ENCODE measurements around the gene ZFYVE1. TPM values are rescaled to one million over a fixed set of nuclear protein-coding genes. Genes with fewer than 3 reads are reported as not detected.

Gene ZFYVE1
- total and polyA plus RNA-seq, 7 donors = 5.3 to 17.9 (median 17.4) TPM

DNA sequence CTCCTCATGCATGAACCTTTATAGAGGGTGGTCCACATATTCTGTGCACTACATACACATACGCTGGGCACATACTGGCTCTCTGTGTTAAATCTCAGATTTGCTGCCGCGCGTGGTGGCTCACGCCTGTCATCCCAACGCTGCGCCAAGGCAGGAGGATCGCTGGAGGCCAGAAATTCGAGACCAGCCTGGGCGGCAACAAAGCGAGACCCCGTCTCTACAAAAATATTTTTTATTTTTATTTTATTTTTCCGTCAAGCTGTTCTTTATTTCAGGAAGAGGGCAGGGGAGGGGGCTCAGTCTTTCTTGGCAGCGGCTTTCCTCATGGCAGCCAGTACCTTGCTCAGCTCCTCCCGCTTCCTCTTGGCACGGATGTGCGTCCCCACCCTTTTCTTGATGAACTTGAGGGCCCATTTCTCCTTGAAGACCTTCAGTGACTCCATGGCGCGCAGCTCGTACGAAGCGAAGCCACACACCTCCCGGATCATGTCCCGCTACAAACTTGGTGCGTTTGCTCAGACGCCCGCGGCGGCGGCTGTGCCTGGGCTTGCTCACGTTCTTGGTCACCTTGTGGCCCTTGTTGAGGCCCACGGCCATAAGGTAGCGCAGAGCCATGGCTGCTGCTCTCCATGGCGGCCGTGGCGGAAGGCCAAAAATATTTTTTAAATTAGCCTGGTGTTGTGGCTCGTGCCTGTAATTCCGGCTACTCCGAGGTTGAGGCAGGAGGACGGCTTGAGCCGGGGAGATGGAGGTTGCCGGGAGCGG is 97.4 kb downstream of the ZFYVE1 start:
- DNase-seq = no peak
- no peak overlapping the region for H3K4me3 ChIP-seq

DNA sequence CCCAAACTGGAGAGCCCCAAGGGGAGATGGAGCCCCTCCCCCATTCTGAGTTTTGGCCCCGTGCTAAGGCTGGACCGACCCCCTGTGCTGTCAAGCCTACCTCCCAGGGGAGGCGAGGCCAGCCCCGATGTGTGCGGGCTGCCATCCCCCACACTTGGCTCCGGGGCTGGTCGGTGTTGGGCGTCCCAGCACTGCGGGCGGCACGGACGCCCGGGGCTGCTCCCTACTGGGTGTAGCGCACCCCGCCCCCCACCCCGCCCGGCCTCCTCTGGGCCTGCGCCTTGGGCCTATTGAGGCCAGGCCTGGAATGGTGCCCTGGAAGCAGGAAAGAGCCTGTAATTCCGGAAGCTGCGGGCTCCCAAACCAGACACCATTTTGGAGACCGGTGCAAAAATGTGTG is 98.0 kb downstream of the ZFYVE1 start:
- H3K9me3 ChIP-seq = no peaks in the 10 kb centered on the region
- no peaks in the 10 kb centered on the region for H3K4me1 ChIP-seq
- intact Hi-C loops (cut with DNase I) = no loop called here
- WGBS, 3 donors = 85 to 87% (median 86%) methylated on average over 21 of the region's 21 CpGs
- no peak for DNase-seq
- H3K27ac ChIP-seq = no peak overlapping the region
- TF ChIP-seq, protein P1, sequence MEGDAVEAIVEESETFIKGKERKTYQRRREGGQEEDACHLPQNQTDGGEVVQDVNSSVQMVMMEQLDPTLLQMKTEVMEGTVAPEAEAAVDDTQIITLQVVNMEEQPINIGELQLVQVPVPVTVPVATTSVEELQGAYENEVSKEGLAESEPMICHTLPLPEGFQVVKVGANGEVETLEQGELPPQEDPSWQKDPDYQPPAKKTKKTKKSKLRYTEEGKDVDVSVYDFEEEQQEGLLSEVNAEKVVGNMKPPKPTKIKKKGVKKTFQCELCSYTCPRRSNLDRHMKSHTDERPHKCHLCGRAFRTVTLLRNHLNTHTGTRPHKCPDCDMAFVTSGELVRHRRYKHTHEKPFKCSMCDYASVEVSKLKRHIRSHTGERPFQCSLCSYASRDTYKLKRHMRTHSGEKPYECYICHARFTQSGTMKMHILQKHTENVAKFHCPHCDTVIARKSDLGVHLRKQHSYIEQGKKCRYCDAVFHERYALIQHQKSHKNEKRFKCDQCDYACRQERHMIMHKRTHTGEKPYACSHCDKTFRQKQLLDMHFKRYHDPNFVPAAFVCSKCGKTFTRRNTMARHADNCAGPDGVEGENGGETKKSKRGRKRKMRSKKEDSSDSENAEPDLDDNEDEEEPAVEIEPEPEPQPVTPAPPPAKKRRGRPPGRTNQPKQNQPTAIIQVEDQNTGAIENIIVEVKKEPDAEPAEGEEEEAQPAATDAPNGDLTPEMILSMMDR (IDR thresholded peaks at IDR 0.05) = no peak
- no peak overlapping the region for H3K4me3 ChIP-seq
- no peaks in the 10 kb centered on the region for H3K27me3 ChIP-seq (ENCODE audit: insufficient read depth in 3 of 3, low read length in 2 of 3)
- no peaks in the 10 kb centered on the region for H3K36me3 ChIP-seq (ENCODE audit: insufficient read depth in 1 of 2, low read depth in 1 of 2)
- no peak for ATAC-seq

More for the DNA sequence above, 97.4 kb downstream of the ZFYVE1 start:
- Histone ChIP-seq H3K4me1 (no peaks in the 10 kb centered on the region), H3K36me3 (ENCODE audit: insufficient read depth in 1 of 2, low read depth in 1 of 2) (no peaks in the 10 kb centered on the region), H3K9me3 (no peaks in the 10 kb centered on the region), H3K27me3 (ENCODE audit: insufficient read depth in 3 of 3, low read length in 2 of 3) (no peaks in the 10 kb centered on the region), H3K27ac (no peak overlapping the region)
- intact Hi-C loops (cut with DNase I) = no loop called here
- 89 to 95% (median 92%) methylated on average over 43 of the region's 43 CpGs for WGBS, 3 donors
- no peak for ATAC-seq
- TF ChIP-seq, protein P1 (IDR thresholded peaks at IDR 0.05) = no peak

GRCh38 chr14:72926292-72927028 is 100.4 kb downstream of the ZFYVE1 start, which contains the start of gene DCAF4:
DCAF4 (plus strand) TSS chr14:72926464; CDS start chr14:72937979, 11,515 bp downstream.
- no peaks in the 10 kb centered on the region for H3K27me3 ChIP-seq (ENCODE audit: insufficient read depth in 3 of 3, low read length in 2 of 3)
- H3K9me3 ChIP-seq = no peaks in the 10 kb centered on the region
- H3K4me1 ChIP-seq = no peaks in the 10 kb centered on the region
- ATAC-seq = peak; percentile 96 to 97 (median 97)
- peak within 1 kb of the TSS; percentile 85 for H3K27ac ChIP-seq
- H3K4me3 ChIP-seq = peak within 1 kb of the TSS; percentile 95
- no peaks in the 10 kb centered on the region for H3K36me3 ChIP-seq (ENCODE audit: insufficient read depth in 1 of 2, low read depth in 1 of 2)
- intact Hi-C loops (cut with DNase I) = no loop called here
- DNase-seq = peak; percentile 97 to 98
- WGBS, 3 donors = 0 to 1% (median 0%) methylated on average over 44 to 59 of the region's 59 CpGs
- TF ChIP-seq, protein P1 (IDR thresholded peaks at IDR 0.05) = no peak

DNA sequence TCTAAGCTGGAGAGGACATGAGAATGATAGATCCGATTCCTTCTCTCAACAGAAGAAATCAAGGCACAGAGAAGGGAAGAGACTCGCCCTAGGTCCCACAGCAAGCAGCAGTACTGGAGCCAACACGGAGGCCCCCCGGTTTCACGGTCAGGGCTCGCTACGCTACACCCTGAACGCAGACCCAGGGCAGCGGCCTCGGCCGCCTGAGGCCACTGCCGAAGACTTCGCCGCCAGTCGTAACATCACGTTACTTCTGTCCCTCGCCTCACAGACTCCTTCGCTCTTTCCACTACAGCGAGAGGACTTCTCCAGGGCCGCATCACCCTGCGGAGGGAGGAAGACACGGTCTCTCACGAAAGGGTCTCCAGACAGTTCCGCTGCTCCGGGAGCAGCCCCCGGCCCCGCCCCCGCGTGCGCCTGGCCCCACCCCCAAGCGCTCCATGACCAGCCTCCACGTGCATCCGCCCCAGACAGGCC is 101.1 kb downstream of the ZFYVE1 start:
- peak; percentile 22 to 56 (median 37) for ATAC-seq
- Histone ChIP-seq H3K4me1 (no peaks in the 10 kb centered on the region), H3K36me3 (ENCODE audit: insufficient read depth in 1 of 2, low read depth in 1 of 2) (no peaks in the 10 kb centered on the region), H3K27me3 (ENCODE audit: insufficient read depth in 3 of 3, low read length in 2 of 3) (no peaks in the 10 kb centered on the region), H3K4me3 (peak overlapping the region; percentile 95), H3K9me3 (no peaks in the 10 kb centered on the region), H3K27ac (peak overlapping the region; percentile 85)
- 7 to 9% (median 9%) methylated on average over 31 to 33 of the region's 33 CpGs for WGBS, 3 donors
- intact Hi-C loops (cut with DNase I) = no loop called here
- TF ChIP-seq, protein P1 (IDR thresholded peaks at IDR 0.05) = no peak
- DNase-seq = no peak

Data from psoas muscle (tissue), 8 donors.